Epidermal melanocyte (primary cell): ENCODE results near the gene DHRS4L2.
A peak's percentile ranks its signal among the peaks of the same experiment; 100 is the strongest.
"Not testable (repeated sequence)": the region's sequence is repeated elsewhere in the genome, so short reads cannot be mapped to it uniquely, and the experiment has no call there.

ENCODE experiments used
- DNase-seq: peaks from one replicate; pipeline ENCODE4 v3.0.0; 2011; ENCODE audit warnings: low spot score; ENCODE audit not compliant: insufficient read length

The DHRS4L2 gene

GRCh38 chr14:23973178-23973577, 15.6 kb upstream of the DHRS4L2 start:
- not testable (repeated sequence) for DNase-seq

DNA sequence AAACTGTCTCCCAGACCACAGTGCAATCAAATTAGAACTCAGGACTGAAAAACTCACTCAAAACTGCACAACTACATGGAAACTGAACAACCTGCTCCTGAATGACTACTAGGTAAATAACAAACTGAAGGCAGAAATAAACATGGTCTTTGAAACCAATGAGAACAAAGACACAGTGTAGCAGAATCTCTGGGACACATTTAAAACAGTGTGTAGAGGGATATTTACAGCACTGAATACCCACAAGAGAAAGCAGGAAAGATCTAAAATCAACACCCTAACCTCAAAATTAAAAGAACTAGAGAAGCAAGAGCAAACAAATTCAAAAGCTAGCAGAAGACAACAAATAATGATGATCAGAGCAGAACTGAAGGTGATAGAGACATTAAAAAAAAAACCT, 14.7 kb upstream of the DHRS4L2 start:
- DNase-seq: not testable (repeated sequence)

DNA sequence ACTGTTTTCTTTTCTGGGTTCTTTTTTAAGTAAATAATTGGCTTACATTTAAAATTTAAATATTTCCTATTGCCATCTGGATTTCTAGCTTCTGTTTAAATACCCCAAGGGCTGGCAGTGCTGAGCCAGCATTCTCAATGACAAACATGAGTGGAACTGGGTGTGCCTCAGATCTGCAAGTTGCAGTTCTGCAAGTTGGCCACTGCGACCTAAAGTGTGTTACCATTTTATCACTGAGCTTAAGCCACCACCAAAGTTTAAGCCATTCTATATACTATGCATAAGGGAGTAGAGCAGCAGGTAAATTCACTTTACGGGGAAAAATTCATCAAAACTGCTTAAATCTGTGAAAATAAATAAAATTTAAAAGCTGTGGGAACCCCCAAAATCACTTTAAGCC, 11.5 kb upstream of the DHRS4L2 start:
- not testable (repeated sequence) for DNase-seq

DNA sequence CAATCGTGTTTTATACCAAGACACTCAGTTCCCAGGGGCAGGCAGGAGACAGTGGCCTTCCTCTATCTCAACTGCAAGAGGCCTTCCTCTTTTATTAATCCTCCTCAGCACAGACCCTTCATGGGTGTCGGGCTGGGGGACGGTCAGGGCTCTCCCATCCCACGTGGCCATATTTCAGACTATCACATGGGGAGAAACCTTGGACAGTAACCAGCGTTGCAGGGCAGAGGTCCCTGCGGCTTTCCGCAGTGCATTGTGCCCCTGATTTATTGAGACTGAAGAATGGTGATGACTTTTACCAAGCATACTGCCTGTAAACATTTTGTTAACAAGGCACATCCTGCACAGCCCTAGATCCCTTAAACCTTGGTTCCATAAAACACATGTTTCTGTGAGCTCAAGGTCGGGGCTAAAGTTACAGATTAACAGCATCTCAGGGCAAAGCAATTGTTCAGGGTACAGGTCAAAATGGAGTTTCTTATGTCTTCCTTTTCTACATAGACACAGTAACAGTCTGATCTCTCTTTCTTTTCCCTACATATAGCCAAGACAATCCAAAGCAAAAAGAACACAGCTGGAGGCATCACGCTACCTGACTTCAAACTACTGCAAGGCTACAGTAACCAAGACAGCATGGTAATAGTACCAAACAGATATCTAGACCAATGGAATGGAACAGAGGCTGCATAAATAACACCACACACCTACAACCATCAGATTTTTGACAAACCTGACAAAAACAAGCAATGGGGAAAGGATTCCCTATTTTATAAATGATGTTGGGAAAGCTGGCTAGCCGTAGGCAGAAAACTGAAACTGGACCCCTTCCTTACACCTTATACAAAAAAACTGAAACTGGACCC, 6.5 kb upstream of the DHRS4L2 start:
- DNase-seq: not testable (repeated sequence)

- DNase-seq: peak; percentile 61
Observed at GRCh38 chr14:23984891-23985602, 3.7 kb upstream of the DHRS4L2 start.

GRCh38 chr14:23988223-23988606, 514 bp upstream of the DHRS4L2 start:
- DNase-seq: not testable (repeated sequence)

- DNase-seq: not testable (repeated sequence)
Observed at GRCh38 chr14:23989734-23990445, 1.2 kb downstream of the DHRS4L2 start.

GRCh38 chr14:23990961-23991360, 2.2 kb downstream of the DHRS4L2 start:
- not testable (repeated sequence) for DNase-seq

- DNase-seq: not testable (repeated sequence)
Observed at GRCh38 chr14:23993042-23993441, 4.3 kb downstream of the DHRS4L2 start.

DNA sequence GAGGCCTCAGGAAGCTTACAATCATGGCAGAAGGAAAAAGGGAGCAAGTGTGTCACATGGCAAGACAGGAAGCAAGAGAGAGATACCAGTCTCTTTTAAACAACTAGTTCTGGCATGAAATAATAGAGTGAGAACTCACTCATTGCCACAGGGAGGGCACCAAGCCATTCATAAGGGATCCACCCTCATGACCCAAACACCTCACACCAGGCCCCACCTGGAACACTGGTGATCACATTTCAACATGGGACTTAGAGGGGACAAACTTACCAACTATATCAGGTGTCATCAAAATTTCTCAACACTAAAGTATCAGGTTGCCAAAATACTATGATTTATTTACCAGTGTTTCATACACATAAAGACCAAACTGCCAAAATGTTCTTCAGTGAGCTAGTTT, 7.3 kb downstream of the DHRS4L2 start:
- not testable (repeated sequence) for DNase-seq

- not testable (repeated sequence) for DNase-seq
Observed at GRCh38 chr14:23996825-23997224, 8.1 kb downstream of the DHRS4L2 start.

DNA sequence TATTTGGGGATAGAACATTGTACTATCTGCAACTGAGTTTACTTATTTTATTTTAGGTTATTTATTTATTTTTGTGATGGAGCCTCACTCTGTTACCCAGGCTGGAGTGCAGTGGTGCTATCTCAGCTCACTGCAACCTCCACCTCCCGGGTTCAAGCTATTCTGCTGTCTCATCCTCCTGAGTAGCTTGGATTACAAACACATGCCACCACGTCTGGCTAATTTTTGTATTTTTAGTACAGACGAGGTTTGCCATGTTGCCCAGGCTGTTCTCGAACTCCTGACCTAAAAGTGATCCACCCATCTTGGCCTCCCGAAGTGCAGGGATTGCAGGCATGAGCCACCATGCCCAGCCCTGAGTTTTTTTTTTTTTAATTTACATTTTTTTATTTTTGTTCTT, 10.9 kb downstream of the DHRS4L2 start:
- not testable (repeated sequence) for DNase-seq

- not testable (repeated sequence) for DNase-seq
Observed at GRCh38 chr14:24001078-24001477, 12.3 kb downstream of the DHRS4L2 start.

DNA sequence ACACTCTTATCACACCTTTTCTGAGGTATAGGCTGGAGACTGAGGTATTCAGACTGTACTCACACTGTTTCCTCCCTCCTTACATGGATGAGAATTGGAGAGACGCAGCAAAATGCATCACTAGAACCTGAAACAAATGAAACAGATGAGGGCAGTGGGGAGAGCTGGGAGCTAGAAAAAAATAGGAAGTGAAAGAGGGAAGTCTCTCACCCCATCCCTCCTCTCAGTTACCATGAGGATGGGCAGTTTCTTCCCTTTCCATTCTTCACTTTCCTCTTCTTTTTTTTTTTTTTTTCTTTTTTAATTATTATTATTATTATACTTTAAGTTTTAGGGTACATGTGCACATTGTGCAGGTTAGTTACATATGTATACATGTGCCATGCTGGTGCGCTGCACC, 12.9 kb downstream of the DHRS4L2 start:
- DNase-seq: not testable (repeated sequence)

GRCh38 chr14:24006471-24006816, 17.7 kb downstream of the DHRS4L2 start:
- not testable (repeated sequence) for DNase-seq

DNA sequence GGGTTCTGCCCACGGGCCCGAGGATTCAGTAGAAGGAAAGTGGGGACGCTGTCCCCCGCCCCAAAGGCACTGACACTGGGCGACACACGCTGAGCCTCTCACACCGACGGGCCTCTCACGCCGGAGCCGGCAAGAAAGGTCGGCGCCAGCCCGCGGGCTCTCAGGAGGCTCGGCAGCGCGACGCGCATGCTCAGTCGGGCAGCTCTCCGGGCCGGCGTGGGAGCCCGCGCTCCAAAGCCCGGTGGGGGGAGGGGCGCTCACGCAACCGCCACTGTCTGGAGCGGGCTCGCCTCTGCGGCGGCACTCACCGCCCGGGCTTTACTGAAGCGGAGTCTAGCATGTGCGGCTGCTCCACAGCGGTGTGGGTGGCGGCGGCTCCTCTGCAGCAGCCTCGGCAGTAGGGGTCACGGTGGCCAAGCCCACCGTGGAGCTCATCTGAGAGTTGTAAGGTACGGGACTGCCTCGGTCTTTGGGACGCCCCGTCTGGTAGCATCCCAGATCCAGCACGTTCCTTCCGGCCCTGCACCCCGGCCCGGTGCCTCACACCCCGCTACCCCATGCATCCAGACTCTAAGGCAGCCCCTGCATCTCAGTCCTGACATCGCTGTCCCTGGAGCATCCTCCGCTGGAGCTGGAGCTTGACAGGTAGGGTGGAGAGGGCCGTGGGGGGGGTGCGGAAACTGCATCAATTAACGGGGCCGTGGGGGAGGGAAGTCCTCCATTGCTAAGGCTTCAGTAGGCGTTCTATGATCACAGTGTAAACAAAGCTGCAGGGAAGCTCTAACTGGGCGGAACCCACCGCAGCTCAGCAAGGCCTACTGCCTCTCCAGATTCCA, 18.3 kb downstream of the DHRS4L2 start:
- not testable (repeated sequence) for DNase-seq

GRCh38 chr14:24011051-24011450, 22.3 kb downstream of the DHRS4L2 start:
- no peak for DNase-seq

GRCh38 chr14:24012726-24013273, 24.1 kb downstream of the DHRS4L2 start:
- DNase-seq: not testable (repeated sequence)

DNA sequence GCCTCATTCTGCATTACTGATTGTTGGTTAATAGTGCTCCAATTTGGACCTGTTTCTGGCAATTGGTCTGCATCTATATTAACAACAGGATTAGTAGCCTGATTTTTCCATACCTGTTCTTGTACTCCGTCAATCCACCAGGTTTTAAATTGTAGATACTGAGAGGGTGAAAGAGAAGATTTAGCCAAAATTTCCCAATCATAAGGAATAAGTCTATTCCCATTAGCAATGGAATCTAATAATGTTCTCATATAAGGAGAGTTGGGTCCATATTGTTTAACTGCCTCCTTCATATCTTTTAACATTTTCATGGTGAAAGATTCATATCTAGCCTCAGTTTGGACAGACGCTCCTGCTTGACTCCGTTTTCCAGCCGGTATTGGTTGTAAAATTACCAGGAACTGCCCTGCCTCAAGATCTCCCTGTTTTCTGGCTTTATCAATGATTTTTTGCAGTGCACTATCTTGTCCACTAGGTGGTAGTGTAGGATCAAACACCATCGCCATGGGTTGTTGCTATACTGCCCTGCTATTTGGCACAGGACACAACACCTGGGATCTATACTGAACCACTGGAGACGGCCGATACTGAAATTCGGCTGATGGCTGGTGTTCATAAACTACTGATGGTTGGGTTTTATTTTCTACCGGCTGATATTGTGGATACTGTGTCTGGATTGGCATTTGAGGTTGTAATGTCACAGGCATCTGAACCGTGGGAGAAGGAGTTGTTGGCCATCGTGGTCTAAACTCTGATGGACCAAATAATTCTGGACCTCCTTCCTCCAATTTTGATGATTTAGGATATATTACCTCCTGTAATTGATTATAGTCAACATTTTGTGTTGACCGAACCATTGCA, 25.2 kb downstream of the DHRS4L2 start:
- peak; percentile 65 for DNase-seq

DNA sequence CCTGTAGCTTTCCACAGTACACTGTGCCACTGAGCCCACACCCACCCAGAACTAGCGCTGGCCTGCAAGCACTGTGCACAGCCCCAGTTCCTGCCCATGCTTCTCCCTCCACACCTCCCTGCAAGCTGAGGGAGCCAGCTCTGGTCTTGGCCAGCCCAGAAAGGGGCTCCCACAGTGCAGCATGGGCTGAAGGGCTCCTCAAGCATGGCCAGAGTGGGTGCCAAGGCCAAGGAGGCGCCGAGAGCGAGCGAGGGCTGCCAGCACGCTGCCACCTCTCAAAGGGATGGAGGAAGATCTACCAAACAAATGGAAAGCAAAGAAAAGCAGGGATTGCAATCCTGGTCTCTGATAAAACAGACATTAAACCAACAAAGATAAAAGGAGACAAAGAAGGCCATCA, 27.0 kb downstream of the DHRS4L2 start:
- not testable (repeated sequence) for DNase-seq
